Measurements from ENCODE around the gene PANX2. TPM values are rescaled to one million over a fixed set of nuclear protein-coding genes. Genes with fewer than 3 reads are reported as not detected.

Gene PANX2
- total and polyA plus RNA-seq, 9 of the 15 experiments (the other 6 are each of a cell fraction or from before 2014, with no cell fraction given): 0.01 to 3.9 (median 0.67) TPM; not detected in 1

DNA sequence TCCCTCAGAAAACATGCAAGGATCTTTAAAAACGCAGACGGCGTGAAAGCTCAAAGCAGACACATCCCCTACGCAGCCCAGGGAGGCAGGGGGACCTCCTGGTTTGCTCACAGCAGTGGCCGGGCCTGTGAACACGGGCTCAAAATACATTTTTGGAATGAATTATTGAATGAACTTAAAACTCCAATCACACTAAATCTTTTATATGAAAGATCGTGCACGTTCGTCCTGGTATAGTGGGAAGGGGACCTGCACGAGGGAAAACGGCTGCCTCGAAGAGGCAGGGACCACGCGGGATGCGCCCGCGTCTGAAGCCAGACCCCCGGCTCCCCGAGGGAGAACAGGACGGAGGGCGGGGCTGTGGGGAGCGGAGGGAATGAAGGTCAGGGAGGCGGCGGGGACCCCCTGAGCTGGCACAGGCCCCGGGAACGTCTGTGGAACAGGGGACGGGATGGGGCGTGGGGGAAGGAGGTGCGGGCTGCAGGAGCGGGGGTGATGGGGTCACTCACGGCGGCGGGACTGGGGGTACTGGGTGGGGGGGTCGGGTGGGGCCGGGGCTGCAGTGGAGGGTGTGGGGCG, 1.3 kb upstream of the PANX2 start:
- TF ChIP-seq L3MBTL2 (IDR thresholded peaks at IDR 0.05) (peak; percentile 16; the same call in 1 of the 2 replicates), ZNF324 (CRISPR knock-in tag; IDR thresholded peaks at IDR 0.05) (no peak), ZKSCAN3 (CRISPR knock-in tag; IDR thresholded peaks at IDR 0.05) (no peak), ZFP1 (CRISPR knock-in tag; IDR thresholded peaks at IDR 0.05) (no peak), MYBL2 (IDR thresholded peaks at IDR 0.05; ENCODE audit: low read depth) (no peak), MYBL2 (CRISPR knock-in tag; IDR thresholded peaks at IDR 0.05; ENCODE audit: borderline replicate concordance) (no peak)
- TF ChIP-seq, protein P1, sequence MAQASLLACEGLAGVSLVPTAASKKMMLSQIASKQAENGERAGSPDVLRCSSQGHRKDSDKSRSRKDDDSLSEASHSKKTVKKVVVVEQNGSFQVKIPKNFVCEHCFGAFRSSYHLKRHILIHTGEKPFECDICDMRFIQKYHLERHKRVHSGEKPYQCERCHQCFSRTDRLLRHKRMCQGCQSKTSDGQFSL (CRISPR knock-in tag; IDR thresholded peaks at IDR 0.05): no peak
- TF ChIP-seq, protein P1 (tag; IDR thresholded peaks at IDR 0.05): no peak
- TF ChIP-seq, protein P2, sequence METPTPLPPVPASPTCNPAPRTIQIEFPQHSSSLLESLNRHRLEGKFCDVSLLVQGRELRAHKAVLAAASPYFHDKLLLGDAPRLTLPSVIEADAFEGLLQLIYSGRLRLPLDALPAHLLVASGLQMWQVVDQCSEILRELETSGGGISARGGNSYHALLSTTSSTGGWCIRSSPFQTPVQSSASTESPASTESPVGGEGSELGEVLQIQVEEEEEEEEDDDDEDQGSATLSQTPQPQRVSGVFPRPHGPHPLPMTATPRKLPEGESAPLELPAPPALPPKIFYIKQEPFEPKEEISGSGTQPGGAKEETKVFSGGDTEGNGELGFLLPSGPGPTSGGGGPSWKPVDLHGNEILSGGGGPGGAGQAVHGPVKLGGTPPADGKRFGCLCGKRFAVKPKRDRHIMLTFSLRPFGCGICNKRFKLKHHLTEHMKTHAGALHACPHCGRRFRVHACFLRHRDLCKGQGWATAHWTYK (CRISPR knock-in tag; IDR thresholded peaks at IDR 0.05): no peak
- FAIRE-seq: peak; percentile 32
- Histone ChIP-seq H2AFZ (ENCODE audit: low read depth, low read length) (no peak overlapping the region), H3K9ac (ENCODE audit: insufficient read depth in 1 of 2, low read depth in 2 of 2, low read length in 2 of 2) (peak overlapping the region in 1 of 2 experiments; percentile 87; a peak in 3 of 4 replicates), H3K27ac (ENCODE audit: extremely low read depth, low read depth, low read length) (peak overlapping the region; percentile 65; the same call in 2 of the 3 replicates), H3K9me1 (ENCODE audit: control insufficient read depth, insufficient read depth, low read length) (no peaks in the 10 kb centered on the region), H3K4me2 (ENCODE audit: insufficient read depth, low read length) (peak overlapping the region; percentile 7), H3K4me1 (replicated peaks in 1 of 2; ENCODE audit: control insufficient read depth in 2 of 2, insufficient read depth in 2 of 2, low read length in 2 of 2) (peaks cover 10 to 42% of the 10 kb centered on the region in 2 experiments; a peak in 4 of 5 replicates), H4K20me1 (replicated peaks; ENCODE audit: control insufficient read depth, insufficient read depth, low read length) (no peaks in the 10 kb centered on the region), H3K27me3 (ENCODE audit: control insufficient read depth in 2 of 2, insufficient read depth in 2 of 2, low read length in 2 of 2) (0 out of 5 replicates have a peak, but pooled peaks cover 0 to 3% of the 10 kb centered on the region in 2 experiments), H3K4me3 (no peak overlapping the region; the same call in 1 of the 2 replicates), H3K36me3 (ENCODE audit: control insufficient read depth, insufficient read depth, low read length) (no peaks in the 10 kb centered on the region), H3K79me2 (ENCODE audit: control insufficient read depth, insufficient read depth, low read length) (no peaks in the 10 kb centered on the region), H3K9me3 (replicated peaks; ENCODE audit: control insufficient read depth, insufficient read depth, low read depth, low read length) (no peaks in the 10 kb centered on the region)
- BruUV-seq (replicated peaks): no TSS peak
- ChIA-PET CTCF (ENCODE audit: low intra/inter-chr PET ratio) (no interaction called here), POLR2A (interaction anchor here (0.5 kb wide), 1 partner anchor 20 kb away, joined by 3 read pairs; no protein-coding TSS in a partner anchor)
- in situ Hi-C loops (cut with MboI) (no loop called here), intact Hi-C loops (cut with micrococcal nuclease) (no loop called here)
- ATAC-seq: no peak
- 36% methylated on average over 23 of the region's 36 CpGs for WGBS (ENCODE audit: insufficient coverage, low coverage, missing lambda C conversion rate)
- no peak for DNase-seq (ENCODE audit: extremely low read depth in 1 of 4, low spot score in 3 of 4)
